ENCODE data around the gene TLCD1.
A peak's percentile ranks its signal among the peaks of the same experiment; 100 is the strongest.

Gene TLCD1

GRCh38 chr17:28725660-28726225 is 290 bp downstream of the TLCD1 start (continued):
- TF ChIP-seq ZNF610 (tag by site-specific recombination; IDR thresholded peaks at IDR 0.05; ENCODE audit: borderline replicate concordance) (peak; percentile 55; the same call in 1 of the 2 replicates), PATZ1 (tag by site-specific recombination; IDR thresholded peaks at IDR 0.05) (peak; percentile 95), ZNF214 (tag by site-specific recombination; IDR thresholded peaks at IDR 0.05; ENCODE audit: borderline replicate concordance) (no peak), HOXD13 (CRISPR knock-in tag; IDR thresholded peaks at IDR 0.05; ENCODE audit: borderline replicate concordance) (0 out of 2 replicates have a peak, but pooled peaks have one; percentile 22), SCRT2 (tag by site-specific recombination; IDR thresholded peaks at IDR 0.05) (no peak), ZBTB49 (tag by site-specific recombination; IDR thresholded peaks at IDR 0.05; ENCODE audit: low read depth) (no peak), ZSCAN30 (tag by site-specific recombination; IDR thresholded peaks at IDR 0.05) (peak; percentile 90), ZNF362 (tag by site-specific recombination; IDR thresholded peaks at IDR 0.05) (no peak), ZBTB6 (tag by site-specific recombination; IDR thresholded peaks at IDR 0.05) (peak; percentile 85), ZNF133 (tag by site-specific recombination; IDR thresholded peaks at IDR 0.05) (peak; percentile 24; the same call in 1 of the 2 replicates), ZNF830 (tag by site-specific recombination; IDR thresholded peaks at IDR 0.05; ENCODE audit: low read depth) (no peak), ZNF19 (tag by site-specific recombination; IDR thresholded peaks at IDR 0.05; ENCODE audit: low read depth) (no peak), REST (tag by site-specific recombination; IDR thresholded peaks at IDR 0.05) (no peak), ZNF239 (tag by site-specific recombination; IDR thresholded peaks at IDR 0.05) (no peak), ZNF148 (tag by site-specific recombination; IDR thresholded peaks at IDR 0.05; ENCODE audit: borderline replicate concordance) (no peak), ZNF366 (tag by site-specific recombination; conservative IDR thresholded peaks at IDR 0.05) (peak; percentile 35; the same call in 1 of the 2 replicates), ZNF274 (IDR thresholded peaks at IDR 0.05; ENCODE audit: low read length) (no peak), ZNF274 (tag by site-specific recombination; IDR thresholded peaks at IDR 0.05; ENCODE audit: borderline replicate concordance) (no peak), ZNF658 (tag by site-specific recombination; IDR thresholded peaks at IDR 0.05) (no peak), ZNF768 (tag by site-specific recombination; IDR thresholded peaks at IDR 0.05) (no peak), RBAK (tag by site-specific recombination; IDR thresholded peaks at IDR 0.05) (no peak)
